ENCODE data around the gene LEMD1.

LEMD1 gene

DNA sequence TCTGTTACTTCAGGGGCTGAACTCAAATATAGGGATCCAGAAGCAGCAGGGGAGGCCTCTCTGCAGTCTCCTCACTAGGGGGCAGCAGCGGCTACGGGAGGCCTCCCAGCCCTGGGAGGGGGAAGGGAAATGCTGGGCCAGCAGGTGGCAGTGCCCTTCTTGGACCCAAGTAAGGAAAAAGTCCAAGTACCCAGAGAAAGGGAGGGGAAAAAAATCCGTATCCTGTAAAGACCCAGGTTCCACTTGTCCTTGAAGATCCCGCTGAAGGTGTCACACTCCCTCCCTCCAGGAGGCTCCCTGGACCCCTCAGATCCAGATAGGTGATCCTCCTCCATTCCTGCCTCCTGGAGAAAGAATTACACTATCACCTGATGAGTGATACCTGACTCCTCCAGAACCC, 86.2 kb downstream of the LEMD1 start:
- TF ChIP-seq, protein P1, sequence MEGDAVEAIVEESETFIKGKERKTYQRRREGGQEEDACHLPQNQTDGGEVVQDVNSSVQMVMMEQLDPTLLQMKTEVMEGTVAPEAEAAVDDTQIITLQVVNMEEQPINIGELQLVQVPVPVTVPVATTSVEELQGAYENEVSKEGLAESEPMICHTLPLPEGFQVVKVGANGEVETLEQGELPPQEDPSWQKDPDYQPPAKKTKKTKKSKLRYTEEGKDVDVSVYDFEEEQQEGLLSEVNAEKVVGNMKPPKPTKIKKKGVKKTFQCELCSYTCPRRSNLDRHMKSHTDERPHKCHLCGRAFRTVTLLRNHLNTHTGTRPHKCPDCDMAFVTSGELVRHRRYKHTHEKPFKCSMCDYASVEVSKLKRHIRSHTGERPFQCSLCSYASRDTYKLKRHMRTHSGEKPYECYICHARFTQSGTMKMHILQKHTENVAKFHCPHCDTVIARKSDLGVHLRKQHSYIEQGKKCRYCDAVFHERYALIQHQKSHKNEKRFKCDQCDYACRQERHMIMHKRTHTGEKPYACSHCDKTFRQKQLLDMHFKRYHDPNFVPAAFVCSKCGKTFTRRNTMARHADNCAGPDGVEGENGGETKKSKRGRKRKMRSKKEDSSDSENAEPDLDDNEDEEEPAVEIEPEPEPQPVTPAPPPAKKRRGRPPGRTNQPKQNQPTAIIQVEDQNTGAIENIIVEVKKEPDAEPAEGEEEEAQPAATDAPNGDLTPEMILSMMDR (IDR thresholded peaks at IDR 0.05; ENCODE audit: extremely low read depth, missing control alignments) = peak; percentile 93
- peak; percentile 82 for DNase-seq (ENCODE audit: low spot score)

GRCh38 chr1:205332015-205332791, 89.7 kb downstream of the LEMD1 start:
- DNase-seq (ENCODE audit: low spot score) = no peak
- TF ChIP-seq, protein P1 (IDR thresholded peaks at IDR 0.05; ENCODE audit: extremely low read depth, missing control alignments) = no peak
